Gastroesophageal sphincter (tissue), 4 donors: ENCODE data around the gene NUP93. TPM values are rescaled to one million over a fixed set of nuclear protein-coding genes. Genes with fewer than 3 reads are reported as not detected.

ENCODE experiments used
- ATAC-seq: fragments of 150-250 bp; one replicate; pipeline ENCODE4 v1.9.1; 2016; ENCODE audit warnings: mild to moderate bottlenecking, moderate library complexity
- H3K27ac ChIP-seq, 4 donors: fragments of 200-600 bp; sonication (generic) in 3 of 4; 1 replicate in 3 of 4; 2 replicates in 1 of 4; pipeline ENCODE4 v1.5.1; 2016 to 2019
- H3K27me3 ChIP-seq: fragments of 200-600 bp; sonication (generic); one replicate; pipeline ENCODE4 v1.5.1; 2019
- H3K36me3 ChIP-seq, 2 donors: fragments of 200-600 bp; sonication (generic); one replicate each; pipeline ENCODE4 v1.5.1; 2019; ENCODE audit warnings: control low read depth in 1 of 2
- H3K4me1 ChIP-seq, 3 donors: fragments of 200-600 bp; sonication (generic); 1 replicate in 2 of 3; 2 replicates in 1 of 3; pipeline ENCODE4 v1.5.1; 2016 to 2019; ENCODE audit warnings: control low read depth in 2 of 3
- H3K4me3 ChIP-seq, 2 donors: fragments of 200-600 bp; sonication (generic); one replicate each; pipeline ENCODE4 v1.5.1; 2019; ENCODE audit warnings: mild to moderate bottlenecking in 1 of 2, moderate library complexity in 1 of 2
- H3K9me3 ChIP-seq, 3 donors: fragments of 200-600 bp; sonication (generic); one replicate each; pipeline ENCODE4 v1.5.1; 2017 to 2019; ENCODE audit warnings: control low read depth in 2 of 3
- CTCF ChIP-seq, 4 experiments: fragments of 200-600 bp in 2 of 4; fragments of 450-650 bp in 2 of 4; sonication (generic) in 1 of 4; IDR thresholded peaks; one replicate each; pipeline ENCODE4 v1.5.1; 2017 to 2019; ENCODE audit warnings: antibody characterized with exemption in 4 of 4, mild to moderate bottlenecking in 2 of 4, moderate library complexity in 2 of 4
- EP300 ChIP-seq: sonication (generic); formaldehyde crosslinking; IDR thresholded peaks from one replicate; pipeline ENCODE4 v1.6.1; 2017; ENCODE audit warnings: antibody characterized with exemption, mild to moderate bottlenecking
- POLR2A ChIP-seq, 2 donors: fragments of 450-650 bp; IDR thresholded peaks; one replicate each; pipeline ENCODE4 v1.6.1; 2017; ENCODE audit warnings: antibody characterized with exemption in 2 of 2, mild to moderate bottlenecking in 2 of 2, moderate library complexity in 1 of 2
- POLR2AphosphoS5 ChIP-seq: sonication (generic); formaldehyde crosslinking; IDR thresholded peaks from one replicate; pipeline ENCODE4 v1.6.1; 2017; ENCODE audit warnings: antibody characterized with exemption
- WGBS, 2 donors: methylation state at CpG; one replicate each; pipeline ENCODE4 v1.1.5; 2018; ENCODE audit warnings: low coverage in 1 of 2; 5-methylcytosine and 5-hydroxymethylcytosine counted together
- total RNA-seq, 4 donors: library from RNA; depleted of rRNA; stranded (reverse); fragments of >200 nt; gene quantifications; one replicate each; pipeline ENCODE4 v1.1.0, GENCODE V29; 2016

NUP93 gene
- total RNA-seq, 4 donors from 2014 or later, result 37.6 to 39.3 (median 38.9) TPM

- H3K36me3 ChIP-seq, result no peaks in the 10 kb centered on the region
- no peaks in the 10 kb centered on the region for H3K9me3 ChIP-seq
- no peaks in the 10 kb centered on the region for H3K27me3 ChIP-seq
- 82 to 100% methylated on average over 2 to 3 of the region's 8 CpGs for WGBS, 2 donors
- H3K4me3 ChIP-seq, result no peak overlapping the region
- H3K27ac ChIP-seq, result no peak overlapping the region
- TF ChIP-seq POLR2A (IDR thresholded peaks at IDR 0.05), result no peak
- no peak for TF ChIP-seq EP300
- TF ChIP-seq POLR2AphosphoS5, result no peak
- no peak for TF ChIP-seq CTCF (IDR thresholded peaks at IDR 0.05)
- ATAC-seq, result no peak
- H3K4me1 ChIP-seq, result no peaks in the 10 kb centered on the region
Observed at GRCh38 chr16:56878282-56878854, 148.4 kb downstream of the NUP93 start.

GRCh38 chr16:56879276-56879675 is 149.3 kb downstream of the NUP93 start:
- H3K27me3 ChIP-seq, result no peaks in the 10 kb centered on the region
- H3K36me3 ChIP-seq, result no peaks in the 10 kb centered on the region
- ATAC-seq, result no peak
- no peaks in the 10 kb centered on the region for H3K4me1 ChIP-seq
- H3K9me3 ChIP-seq, result no peaks in the 10 kb centered on the region
- TF ChIP-seq POLR2AphosphoS5 (no peak), EP300 (no peak), POLR2A (IDR thresholded peaks at IDR 0.05) (no peak), CTCF (IDR thresholded peaks at IDR 0.05) (no peak)
- no CpG with 5 or more reads among the region's 9 CpGs for WGBS, 2 donors
- no peak overlapping the region for H3K27ac ChIP-seq
- no peak overlapping the region for H3K4me3 ChIP-seq

- Histone ChIP-seq H3K9me3 (no peaks in the 10 kb centered on the region), H3K27ac (no peak overlapping the region), H3K4me3 (no peak overlapping the region), H3K27me3 (no peaks in the 10 kb centered on the region), H3K4me1 (no peaks in the 10 kb centered on the region), H3K36me3 (no peaks in the 10 kb centered on the region)
- no peak for TF ChIP-seq CTCF (IDR thresholded peaks at IDR 0.05)
- no peak for TF ChIP-seq EP300
- no peak for TF ChIP-seq POLR2A (IDR thresholded peaks at IDR 0.05)
- TF ChIP-seq POLR2AphosphoS5, result no peak
- ATAC-seq, result no peak
- no CpG with 5 or more reads among the region's 12 CpGs for WGBS, 2 donors
Observed at GRCh38 chr16:56880176-56880575, 150.2 kb downstream of the NUP93 start.

GRCh38 chr16:56880685-56881084 is 150.8 kb downstream of the NUP93 start:
- Histone ChIP-seq H3K36me3 (no peaks in the 10 kb centered on the region), H3K4me3 (no peak overlapping the region), H3K4me1 (no peaks in the 10 kb centered on the region), H3K27ac (no peak overlapping the region), H3K27me3 (no peaks in the 10 kb centered on the region), H3K9me3 (no peaks in the 10 kb centered on the region)
- no peak for TF ChIP-seq POLR2AphosphoS5
- no peak for TF ChIP-seq EP300
- TF ChIP-seq CTCF (IDR thresholded peaks at IDR 0.05), result no peak
- TF ChIP-seq POLR2A (IDR thresholded peaks at IDR 0.05), result no peak
- 100% methylated on average over 1 of the region's 4 CpGs for WGBS, 2 donors
- no peak for ATAC-seq

GRCh38 chr16:56882077-56882800 is 152.3 kb downstream of the NUP93 start:
- 93 to 100% methylated on average over 1 to 3 of the region's 8 CpGs for WGBS, 2 donors
- no peak for TF ChIP-seq POLR2AphosphoS5
- TF ChIP-seq POLR2A (IDR thresholded peaks at IDR 0.05), result no peak
- no peak for TF ChIP-seq CTCF (IDR thresholded peaks at IDR 0.05)
- TF ChIP-seq EP300, result no peak
- no peak overlapping the region for H3K27ac ChIP-seq
- no peaks in the 10 kb centered on the region for H3K36me3 ChIP-seq
- no peaks in the 10 kb centered on the region for H3K9me3 ChIP-seq
- no peaks in the 10 kb centered on the region for H3K27me3 ChIP-seq
- no peak for ATAC-seq
- no peaks in the 10 kb centered on the region for H3K4me1 ChIP-seq
- no peak overlapping the region for H3K4me3 ChIP-seq
